Brain microvascular endothelial cell (primary cell): ENCODE data around the gene NAT8.
"Not testable (repeated sequence)": the region's sequence is repeated elsewhere in the genome, so short reads cannot be mapped to it uniquely, and the experiment has no call there.

Experiments
- DNase-seq: peaks from one replicate; pipeline ENCODE4 v3.0.0-alpha.2; 2020
- H3K27ac ChIP-seq: fragments of 250-450 bp; sonication (Bioruptor Pico); 2 replicates; pipeline ENCODE4 v1.5.1; 2020; ENCODE audit warnings: mild to moderate bottlenecking, moderate library complexity
- H3K27me3 ChIP-seq: fragments of 250-450 bp; sonication (Bioruptor Pico); replicated peaks from 2 replicates; pipeline ENCODE4 v1.5.1; 2020; ENCODE audit warnings: mild to moderate bottlenecking
- H3K36me3 ChIP-seq: fragments of 250-450 bp; sonication (Bioruptor Pico); replicated peaks from 2 replicates; pipeline ENCODE4 v1.5.1; 2020; ENCODE audit warnings: mild to moderate bottlenecking
- H3K4me3 ChIP-seq: 2 replicates; pipeline ENCODE4 v1.5.1; 2011; ENCODE audit warnings: low read depth, mild to moderate bottlenecking, control low read depth, low read length, moderate library complexity
- CTCF ChIP-seq: IDR thresholded peaks from 2 replicates; pipeline ENCODE4 v1.5.1; 2011; ENCODE audit warnings: low read depth, mild to moderate bottlenecking, moderate library complexity, low read length, control low read depth, inconsistent platforms; ENCODE audit errors: missing control alignments
- in situ Hi-C: cut with HindIII; loops from 2 replicates; pipeline ENCODE4 v1.10.0; 2017; ENCODE audit warnings: low sequenced_read_pairs, low pct_ligation_motif_present

The NAT8 gene

DNA sequence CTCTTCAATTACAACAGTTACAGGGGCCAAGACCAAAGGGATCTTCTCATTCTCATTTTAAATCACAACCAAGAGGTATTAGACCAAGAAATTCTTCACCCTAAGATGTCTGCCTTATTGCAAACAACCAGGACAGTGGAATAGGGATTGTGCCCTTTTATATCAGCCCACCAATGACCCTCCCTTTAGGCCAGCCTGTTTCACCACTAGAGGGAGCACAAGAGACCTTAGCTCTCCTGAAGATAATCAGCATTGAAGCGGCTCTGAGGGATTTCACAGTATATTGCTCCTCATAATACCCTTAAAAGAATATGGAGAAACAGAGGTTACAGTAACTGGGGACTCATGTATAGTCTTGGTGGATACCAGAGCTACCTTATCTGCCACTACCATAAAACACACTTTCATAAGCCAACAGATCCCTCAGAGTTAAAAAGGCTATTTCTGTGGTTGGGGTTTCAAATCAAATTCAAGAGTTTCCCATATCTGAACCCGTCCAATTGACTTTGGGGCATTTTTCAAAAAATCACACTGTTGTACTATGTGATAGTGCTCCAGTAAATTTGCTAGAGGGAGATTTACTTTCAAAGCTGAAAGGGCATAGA is 11.5 kb downstream of the NAT8 start:
- H3K36me3 ChIP-seq, H3K27ac ChIP-seq, in situ Hi-C loops, H3K27me3 ChIP-seq, H3K4me3 ChIP-seq: not testable (repeated sequence)
- TF ChIP-seq CTCF = peak; percentile 69
- DNase-seq = peak; percentile 39

DNA sequence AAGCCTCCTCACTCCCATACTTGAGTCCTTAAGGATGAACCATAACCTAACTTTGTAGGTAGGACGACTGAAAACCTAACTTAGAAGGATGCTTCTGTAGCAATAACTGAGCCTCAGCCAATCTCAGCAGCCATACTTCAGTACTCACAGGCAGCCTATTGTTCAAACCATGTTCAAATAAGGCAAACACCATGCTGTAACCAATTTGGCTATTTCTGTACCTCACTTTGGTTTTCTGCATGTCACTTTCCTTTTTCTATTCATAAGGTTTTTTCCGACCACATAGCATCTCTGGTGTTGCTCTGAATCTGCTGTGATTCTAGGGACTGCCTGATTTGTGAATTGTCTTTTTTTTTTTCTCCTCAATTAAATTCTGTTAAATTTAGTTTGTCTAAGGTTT is 13.7 kb downstream of the NAT8 start:
- H3K36me3 ChIP-seq, H3K27ac ChIP-seq, H3K4me3 ChIP-seq, H3K27me3 ChIP-seq, DNase-seq, in situ Hi-C loops: not testable (repeated sequence)

DNA sequence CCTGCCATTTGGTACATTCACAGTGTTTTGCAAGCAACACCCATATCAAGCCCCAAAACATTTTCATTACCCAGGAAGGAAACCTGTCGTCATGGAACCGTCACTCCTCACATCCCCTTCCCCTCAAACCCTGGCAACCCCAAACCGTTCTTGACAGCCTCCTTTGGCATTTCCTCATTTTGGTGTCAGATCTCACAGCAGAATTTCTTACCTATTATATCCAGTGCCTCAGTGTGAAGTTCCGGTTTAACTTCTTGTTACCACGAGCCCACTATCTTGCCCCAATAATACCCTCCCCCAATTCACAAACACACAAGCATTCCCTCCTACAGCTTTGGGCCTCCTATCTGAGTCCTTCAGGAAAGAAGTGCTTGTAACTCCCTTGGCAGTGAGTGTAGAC is 16.0 kb downstream of the NAT8 start:
- H3K36me3 ChIP-seq, DNase-seq, H3K4me3 ChIP-seq, in situ Hi-C loops, H3K27me3 ChIP-seq, H3K27ac ChIP-seq: not testable (repeated sequence)

GRCh38 chr2:73624625-73625024 is 17.6 kb downstream of the NAT8 start:
- H3K36me3 ChIP-seq, H3K27ac ChIP-seq, H3K4me3 ChIP-seq, DNase-seq, H3K27me3 ChIP-seq, in situ Hi-C loops: not testable (repeated sequence)

GRCh38 chr2:73624036-73624435 is 18.2 kb downstream of the NAT8 start:
- in situ Hi-C loops = not testable (repeated sequence)

DNA sequence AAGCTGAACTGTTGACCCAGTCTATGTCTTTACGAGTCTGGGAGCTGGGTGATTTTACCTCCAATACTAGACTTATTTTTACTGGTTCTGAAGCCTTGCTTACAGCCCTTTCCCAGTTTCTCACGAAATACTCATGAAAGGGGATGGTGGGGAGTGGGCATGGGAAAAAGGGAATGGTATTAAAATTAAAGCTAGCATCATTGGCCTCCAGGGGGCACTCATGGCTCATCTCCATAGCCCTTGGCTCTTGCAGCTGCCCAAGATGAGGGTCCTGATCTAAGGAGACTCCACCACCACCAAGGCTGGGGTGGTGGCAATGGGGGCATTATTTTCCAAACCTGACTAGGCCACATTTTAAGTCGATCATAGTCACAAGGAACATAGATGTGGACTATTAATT is 22.3 kb downstream of the NAT8 start:
- in situ Hi-C loops = not testable (repeated sequence)

More at GRCh38 chr2:73624036-73624435, 18.2 kb downstream of the NAT8 start:
- not testable (repeated sequence) for H3K36me3 ChIP-seq, H3K27ac ChIP-seq, DNase-seq, H3K27me3 ChIP-seq, H3K4me3 ChIP-seq

DNA sequence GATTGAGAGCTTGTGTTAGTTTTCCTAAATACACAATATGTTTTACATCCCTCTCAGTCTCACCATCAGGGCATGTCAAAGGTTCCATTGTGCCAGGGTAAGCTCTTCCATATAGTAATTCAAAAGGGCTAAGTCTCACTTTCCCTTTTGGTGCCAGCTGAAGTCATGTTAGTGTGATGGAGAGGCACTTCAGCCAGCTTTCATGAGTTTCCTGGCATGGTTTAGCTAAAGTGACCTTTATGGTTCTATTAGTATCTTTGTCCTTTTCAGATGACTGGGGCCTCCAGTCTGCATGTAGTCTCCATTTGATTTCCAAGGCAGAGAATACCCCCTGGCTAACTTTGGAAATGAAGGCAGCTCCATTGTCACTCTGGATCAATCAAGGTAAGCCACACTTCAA is 27.2 kb downstream of the NAT8 start:
- in situ Hi-C loops = no loop called here
- Histone ChIP-seq H3K36me3 (no peaks in the 10 kb centered on the region), H3K27me3 (no peaks in the 10 kb centered on the region), H3K27ac (no peak overlapping the region), H3K4me3 (no peak overlapping the region)
- no peak for TF ChIP-seq CTCF
- no peak for DNase-seq

More for the DNA sequence above, 22.3 kb downstream of the NAT8 start:
- DNase-seq, H3K27ac ChIP-seq, H3K27me3 ChIP-seq, H3K4me3 ChIP-seq, H3K36me3 ChIP-seq: not testable (repeated sequence)
- peak; percentile 35 for TF ChIP-seq CTCF

DNA sequence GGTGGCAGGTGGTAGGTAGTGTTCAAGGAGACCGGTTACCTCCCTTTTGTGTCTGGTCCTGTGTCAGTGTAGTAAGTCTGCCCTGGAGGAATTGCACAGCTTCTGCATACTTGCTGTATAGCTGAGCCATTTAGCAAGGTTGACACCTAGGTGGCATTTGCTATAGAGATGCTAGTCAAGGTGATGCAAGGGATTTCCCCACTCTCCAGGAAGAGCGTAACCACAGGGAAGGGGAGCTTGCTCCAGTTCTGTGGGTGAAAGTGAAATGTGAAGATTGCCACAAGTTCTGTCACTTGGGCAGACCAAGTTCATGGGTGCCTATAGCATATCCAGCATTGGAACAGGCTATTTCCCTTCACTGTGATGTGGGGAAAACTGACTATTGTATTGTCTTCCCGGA is 28.1 kb downstream of the NAT8 start:
- in situ Hi-C loops = no loop called here
- no peak for TF ChIP-seq CTCF
- Histone ChIP-seq H3K36me3 (no peaks in the 10 kb centered on the region), H3K27me3 (no peaks in the 10 kb centered on the region), H3K4me3 (no peak overlapping the region), H3K27ac (no peak overlapping the region)
- DNase-seq = no peak
